T1000 (cell line): Measurements from ENCODE around the gene MAP2K1.
"Not testable (repeated sequence)": the region's sequence is repeated elsewhere in the genome, so short reads cannot be mapped to it uniquely, and the experiment has no call there.

Source experiments
- DNase-seq: peaks from one replicate; lab custom pipeline; 2025; ENCODE audit warnings: mixed read lengths; lab: John Stamatoyannopoulos, UW

MAP2K1 gene

DNA sequence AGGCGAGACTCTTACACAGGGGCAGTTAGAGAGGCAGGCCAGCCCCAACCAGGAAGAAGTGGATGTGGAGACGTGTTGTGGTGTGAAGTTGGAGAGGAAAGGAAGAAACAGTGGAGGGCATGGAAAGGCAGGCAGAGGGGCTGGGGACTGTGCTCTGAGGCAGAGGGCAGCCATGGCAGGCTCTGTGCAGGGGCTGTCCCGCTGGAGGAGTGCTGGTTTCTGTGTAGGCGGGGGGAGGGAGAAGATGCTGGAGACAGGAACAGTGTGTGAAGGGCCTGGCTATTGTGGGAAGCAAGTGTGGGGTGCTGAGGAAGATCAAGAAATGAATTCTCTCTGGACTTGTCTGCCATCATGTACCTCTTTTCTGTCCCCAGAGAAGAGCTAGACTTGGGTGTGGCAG lies 89.8 kb downstream of the MAP2K1 start:
- DNase-seq, result no peak

DNA sequence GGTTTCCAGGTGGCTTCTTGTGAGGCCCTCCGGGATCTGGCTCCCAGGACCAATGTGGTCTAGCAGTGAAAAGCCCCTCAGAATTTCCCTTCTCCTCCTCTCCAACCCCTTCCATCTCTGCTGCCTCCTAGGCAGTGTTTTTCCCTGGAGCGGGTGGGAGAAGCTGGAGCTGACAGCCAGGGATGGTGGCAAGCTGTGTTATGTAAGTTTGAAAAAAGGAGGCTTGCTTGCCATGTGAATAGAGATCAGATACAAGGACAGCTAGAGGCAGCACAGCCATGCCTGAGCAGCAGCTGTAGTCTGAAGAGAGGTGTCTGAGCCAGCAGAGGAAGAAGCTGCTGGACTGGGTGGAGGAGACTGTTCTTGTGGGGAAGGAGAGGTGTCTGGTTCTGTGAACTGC lies 90.3 kb downstream of the MAP2K1 start:
- DNase-seq, result no peak

DNA sequence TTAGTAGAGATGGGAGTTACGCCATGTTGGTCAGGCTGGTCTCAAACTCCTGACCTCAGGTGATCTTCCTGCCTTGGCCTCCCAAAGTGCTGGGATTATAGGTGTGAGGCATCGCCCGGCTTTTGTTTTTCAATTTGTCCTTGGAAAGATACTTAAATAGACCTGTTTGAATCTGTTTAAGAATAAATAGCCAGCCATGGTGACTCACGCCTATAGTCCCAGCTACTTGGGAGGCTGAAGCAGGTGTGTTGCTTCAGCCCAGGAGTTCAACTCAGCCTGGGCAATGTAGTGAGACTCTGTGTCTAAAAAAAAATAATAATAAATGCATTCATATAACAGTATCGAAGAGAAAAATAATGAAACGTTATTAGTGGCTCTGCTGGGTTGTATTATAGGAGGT lies 93.6 kb downstream of the MAP2K1 start:
- DNase-seq, result no peak

DNA sequence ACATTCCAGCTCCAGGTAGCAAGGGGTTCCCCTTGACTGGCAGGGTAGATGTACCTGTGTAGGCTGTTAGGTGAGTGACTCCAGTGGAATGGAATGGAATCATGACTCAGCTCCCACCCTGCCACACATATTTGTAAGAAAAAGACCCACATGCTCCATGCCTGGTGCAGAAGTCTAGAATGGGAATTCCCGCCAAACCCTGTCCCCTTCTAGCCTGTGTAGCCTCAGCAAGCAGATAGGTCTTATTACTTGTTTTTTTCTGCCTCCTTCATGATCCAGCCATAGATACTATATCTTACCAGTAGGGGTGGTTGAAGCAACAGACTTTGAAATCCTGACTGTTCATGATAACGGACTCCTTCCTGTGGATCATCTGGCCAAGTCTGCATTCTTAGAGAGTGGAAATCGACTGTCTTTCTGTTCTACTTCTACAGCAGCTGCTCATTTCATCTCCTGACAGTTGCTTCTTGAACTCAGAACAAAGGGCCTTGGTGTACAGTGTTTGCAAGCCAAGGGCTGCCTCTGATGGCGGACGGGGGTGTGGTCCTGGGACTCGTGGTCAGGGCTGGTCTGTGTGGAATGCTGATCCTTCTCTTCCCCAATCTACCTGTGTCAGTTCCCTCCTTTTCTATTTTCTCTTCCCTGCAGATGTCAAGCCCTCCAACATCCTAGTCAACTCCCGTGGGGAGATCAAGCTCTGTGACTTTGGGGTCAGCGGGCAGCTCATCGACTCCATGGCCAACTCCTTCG lies 94.6 kb downstream of the MAP2K1 start:
- no peak for DNase-seq

DNA sequence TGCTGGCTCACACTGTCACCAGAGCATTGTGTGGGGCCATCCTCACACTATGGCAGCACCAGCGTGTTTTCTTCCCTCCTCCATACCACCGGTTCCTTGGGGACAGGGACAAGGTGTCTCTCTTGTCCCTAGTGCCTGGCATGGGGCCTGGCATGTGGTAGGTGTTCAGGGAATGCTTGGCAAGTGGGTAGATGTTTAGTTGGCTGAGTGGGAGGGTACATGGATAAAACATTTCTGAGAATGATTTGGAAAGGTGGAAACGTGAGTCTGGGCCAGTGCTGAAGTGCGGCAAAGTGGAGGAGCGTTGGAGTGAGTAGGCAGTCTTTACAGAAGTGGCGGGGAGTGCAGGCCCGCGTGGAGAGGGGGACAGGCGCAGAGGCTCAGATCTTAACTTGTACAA lies 95.8 kb downstream of the MAP2K1 start:
- DNase-seq, result no peak

DNA sequence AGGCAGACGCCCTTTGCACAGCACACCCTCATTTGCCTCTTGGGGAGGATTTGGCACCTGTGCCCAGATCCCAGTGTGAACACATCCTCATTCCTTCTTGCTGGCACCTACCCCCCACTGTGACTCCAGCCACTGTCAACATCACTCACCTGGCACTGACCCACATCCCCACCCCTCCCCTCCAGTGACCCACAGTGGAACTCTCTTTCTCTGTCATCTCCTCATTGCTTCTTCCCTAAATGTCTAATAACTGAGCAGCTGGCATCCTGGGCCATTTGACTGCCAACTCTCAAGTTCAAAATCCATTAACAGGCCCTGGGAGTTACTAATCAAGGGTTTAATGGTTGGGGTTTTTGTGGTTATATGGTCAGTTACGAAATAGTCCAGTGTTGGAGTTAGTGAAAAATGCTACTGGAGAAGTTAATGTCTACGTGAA lies 96.4 kb downstream of the MAP2K1 start:
- no peak for DNase-seq

DNA sequence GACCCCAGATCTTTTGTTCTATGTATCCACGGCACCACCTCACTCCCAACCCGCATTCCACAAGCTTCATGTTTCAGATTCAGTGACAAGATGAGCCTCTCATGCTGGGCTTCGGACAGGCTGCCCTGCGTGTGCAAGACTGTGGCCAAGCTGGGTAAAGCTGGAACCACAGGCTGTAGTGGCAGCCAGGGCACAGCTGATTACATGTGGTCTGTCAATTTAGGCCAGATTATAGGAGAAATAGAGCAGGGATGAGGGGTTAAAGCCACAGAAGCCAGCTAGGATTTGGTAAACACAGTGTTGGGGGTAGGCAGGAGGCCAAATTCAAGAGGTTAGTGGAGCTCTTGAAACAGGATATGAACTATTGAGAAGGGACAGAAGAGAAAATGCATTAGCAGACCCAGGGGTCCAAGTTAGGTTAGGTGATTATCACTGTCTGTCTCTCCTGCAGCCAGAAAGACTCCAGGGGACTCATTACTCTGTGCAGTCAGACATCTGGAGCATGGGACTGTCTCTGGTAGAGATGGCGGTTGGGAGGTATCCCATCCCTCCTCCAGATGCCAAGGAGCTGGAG lies 97.9 kb downstream of the MAP2K1 start:
- no peak for DNase-seq

DNA sequence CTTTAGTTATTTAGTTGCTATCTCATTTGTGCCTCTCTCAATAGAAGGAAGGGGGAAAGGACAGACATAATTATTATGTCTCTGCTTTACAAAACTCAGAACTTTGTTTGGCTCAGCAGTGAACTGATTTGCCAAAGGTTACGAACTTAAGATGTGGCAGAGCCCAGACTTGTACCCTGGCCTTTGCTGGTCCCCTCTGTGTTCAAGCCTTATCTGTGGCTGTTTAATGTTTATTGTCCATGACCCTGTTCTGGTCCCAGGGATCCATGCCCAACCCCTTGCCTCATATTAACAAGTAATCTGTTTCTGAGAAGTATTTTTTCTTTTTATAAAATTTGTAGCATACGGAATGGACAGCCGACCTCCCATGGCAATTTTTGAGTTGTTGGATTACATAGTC lies 100.2 kb downstream of the MAP2K1 start:
- no peak for DNase-seq

DNA sequence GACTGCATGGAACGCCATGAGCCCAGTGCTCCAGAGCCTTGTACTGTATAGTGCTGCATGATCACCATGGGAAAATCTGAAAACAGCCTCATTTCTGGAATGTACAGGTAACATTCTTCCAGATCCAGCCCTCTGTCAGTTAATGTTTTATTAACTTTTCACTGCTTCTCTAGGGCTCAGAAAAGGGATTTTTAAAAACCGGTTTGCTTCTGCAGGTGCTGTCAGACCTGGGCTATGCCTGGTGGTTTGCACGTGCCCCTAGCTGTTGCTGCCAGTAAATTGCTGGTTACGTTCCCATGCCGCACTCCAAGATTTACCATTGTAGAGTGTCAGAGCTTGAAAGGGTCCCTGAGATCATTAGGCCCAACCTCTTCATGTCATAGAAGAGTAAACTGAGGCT lies 101.8 kb downstream of the MAP2K1 start:
- DNase-seq, result no peak

DNA sequence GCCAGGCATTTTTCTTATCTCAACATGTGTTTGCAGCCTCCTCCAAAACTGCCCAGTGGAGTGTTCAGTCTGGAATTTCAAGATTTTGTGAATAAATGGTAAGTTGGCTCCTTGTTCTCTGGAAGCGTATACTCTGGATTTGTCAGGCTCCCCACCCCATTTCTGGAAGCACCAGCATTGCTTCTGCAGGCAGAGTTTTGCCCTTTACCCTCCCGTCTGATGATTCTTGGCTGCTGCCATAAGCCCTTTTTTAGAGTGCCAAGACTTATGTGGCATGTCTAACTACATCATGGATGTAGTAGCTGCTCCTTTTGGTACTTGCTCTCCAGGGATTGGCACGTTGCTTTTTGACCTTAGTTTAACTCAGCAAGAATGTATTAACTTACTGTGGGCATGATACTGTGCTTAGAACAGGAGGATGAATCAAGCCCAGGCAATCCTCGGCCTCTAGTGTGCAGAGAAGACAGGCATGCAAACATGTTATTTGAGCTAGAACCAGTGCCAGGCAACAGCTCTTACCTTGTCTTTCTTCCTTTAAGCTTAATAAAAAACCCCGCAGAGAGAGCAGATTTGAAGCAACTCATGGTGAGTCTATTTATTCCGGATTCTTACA lies 102.6 kb downstream of the MAP2K1 start:
- DNase-seq, result no peak

DNA sequence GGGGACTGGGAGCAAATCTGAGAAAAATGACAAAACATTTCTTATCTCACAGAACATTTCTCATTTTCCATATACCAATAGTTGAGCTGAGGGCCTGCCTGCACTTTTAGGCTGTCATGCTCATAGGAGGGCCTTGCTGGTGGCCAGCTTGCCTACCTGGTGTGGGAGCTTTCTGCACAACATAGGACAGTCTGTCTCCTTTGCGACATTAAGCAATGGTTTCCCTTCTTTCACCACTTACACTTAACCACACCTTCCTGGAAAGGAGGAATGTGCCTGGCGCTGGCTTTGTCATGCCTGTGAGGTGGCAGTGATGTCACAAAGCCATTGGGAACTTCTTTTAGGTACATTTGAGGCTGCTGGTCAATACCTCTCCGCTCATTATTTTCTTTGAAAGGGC lies 105.1 kb downstream of the MAP2K1 start:
- DNase-seq, result no peak

DNA sequence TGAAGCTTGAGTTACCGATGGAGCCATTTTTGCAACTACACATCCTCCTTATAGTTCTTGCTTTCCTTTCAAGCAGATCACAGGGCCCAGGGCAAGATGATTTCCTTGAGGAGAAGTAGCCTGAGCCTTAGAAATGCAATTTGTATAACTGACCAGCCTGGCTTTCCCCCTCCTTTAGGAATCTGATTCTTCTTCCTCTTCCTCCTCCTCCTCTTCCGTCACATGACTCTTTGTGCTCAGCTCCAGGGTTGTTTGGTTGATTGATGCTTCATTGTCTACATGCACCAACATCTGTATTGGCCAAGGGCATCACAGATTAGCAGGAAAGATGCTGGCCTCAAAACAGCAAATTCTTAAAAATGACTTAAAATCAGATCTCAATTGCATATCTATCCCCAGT lies 107.5 kb downstream of the MAP2K1 start:
- DNase-seq, result no peak

DNA sequence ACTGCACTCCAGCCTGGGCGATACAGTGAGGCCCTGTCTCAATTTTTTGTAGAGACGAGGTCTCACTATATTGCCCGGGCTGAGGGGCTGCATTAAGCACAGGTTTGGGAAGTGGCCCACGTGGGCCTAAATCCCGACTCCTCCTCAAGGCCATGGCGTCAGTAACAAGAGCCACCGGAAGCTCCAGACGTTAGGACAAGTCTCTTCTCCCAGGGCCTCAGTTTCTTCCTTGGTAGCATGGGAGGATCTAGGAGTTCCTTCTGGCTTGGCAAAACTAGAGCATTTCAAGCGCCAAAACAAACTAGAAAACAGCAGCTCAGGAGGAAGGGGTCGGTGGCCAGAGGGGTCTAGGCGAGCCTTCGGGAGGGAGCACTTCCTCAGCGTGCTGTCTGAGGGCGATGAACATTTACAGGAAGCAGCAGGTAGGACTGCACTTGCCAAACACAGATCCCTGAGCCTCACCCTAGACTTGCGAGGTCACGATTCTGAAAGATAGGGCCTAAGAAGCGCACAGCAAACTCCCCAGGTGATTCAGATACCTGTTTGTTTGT lies 110.3 kb downstream of the MAP2K1 start:
- DNase-seq, result no peak

DNA sequence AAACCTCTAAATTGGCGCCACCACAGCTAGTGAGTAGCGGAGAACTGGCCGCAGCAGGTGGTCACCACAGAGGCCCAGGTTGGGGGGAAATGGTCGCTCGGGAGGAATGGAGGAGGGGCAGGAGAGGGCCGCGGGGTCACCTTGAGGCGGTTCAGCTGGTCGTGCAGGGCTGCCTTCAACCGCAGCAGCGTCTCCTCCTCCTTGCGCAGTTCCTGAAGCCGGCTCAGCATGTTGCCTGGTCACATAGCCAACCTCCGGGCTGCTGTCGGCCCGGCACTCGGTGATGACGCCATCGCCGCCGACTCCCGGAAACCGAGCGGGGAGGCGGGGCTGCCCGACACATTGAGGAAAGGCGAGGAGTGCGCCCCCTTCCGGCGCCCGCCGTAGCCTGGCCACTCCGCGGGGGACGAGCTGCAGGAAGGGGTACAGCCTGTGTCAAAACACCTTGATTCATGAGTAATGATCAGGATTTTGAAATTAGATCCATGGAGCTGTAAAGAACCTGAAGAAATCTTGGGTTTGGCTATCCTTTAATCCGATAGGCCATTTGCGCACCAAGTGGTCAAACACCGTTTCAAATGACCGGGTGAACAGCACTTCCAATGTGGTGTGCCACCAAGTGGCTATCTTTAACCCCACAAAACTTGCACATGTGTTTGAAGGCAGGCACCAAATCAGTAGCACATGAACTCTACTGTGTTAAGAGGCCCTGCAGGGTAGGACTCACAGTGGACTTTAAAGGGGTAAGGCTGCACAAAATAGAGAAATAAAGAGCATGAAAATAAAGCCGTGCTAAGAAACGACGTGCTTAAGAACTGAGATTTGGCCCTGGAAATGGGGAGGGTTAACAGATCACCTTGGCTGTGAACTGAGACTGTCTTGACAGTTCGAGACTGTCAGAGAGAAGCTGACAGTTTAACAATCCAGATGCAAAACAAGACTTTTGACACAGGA lies 111.1 kb downstream of the MAP2K1 start, which contains the start of gene SNAPC5:
Gene SNAPC5 (minus strand): TSS at position 261 of the 954 bp plus-strand sequence. CDS start 31 bp downstream, at position 230.
- peak; percentile 87 for DNase-seq

DNA sequence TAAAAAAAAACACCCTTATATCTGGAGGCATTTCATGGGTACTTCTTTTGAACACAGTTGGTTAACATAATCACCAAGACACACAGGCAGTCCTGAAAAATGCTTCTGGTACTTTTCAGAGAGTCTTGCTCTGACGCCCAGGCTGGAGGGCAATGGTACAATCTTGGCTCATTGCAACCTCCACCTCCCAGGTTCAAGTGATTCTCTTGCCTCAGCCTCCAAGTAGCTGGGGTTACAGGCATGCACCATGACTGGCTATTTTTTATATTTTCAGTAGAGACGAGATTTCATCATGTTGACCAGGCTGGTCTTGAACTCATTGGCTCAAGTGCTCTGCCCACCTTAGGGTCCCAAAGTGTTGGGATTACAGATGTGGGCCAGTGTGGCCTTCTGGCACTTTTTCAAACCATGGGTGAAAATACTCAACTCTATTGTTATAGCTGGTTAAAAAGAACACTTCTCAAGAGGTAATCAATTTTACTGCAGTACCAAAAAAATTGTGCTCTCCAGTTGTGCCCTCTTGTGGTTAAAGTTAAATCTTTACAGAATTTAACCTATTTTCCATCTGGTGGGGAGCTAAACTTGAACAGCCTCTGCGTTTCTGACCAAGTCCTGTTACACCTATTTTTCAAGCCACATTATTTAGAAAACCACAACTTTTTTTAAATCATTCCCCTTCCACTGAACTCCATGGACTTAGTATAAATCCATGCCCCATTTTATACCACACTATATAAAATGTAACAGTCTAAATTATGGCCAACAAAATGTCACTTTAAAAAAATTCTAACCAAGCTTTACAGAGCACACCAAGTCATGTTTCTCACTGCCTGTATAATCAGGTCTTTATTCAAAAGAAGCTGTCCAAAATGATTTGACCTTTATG lies 112.0 kb downstream of the MAP2K1 start:
- DNase-seq, result no peak

DNA sequence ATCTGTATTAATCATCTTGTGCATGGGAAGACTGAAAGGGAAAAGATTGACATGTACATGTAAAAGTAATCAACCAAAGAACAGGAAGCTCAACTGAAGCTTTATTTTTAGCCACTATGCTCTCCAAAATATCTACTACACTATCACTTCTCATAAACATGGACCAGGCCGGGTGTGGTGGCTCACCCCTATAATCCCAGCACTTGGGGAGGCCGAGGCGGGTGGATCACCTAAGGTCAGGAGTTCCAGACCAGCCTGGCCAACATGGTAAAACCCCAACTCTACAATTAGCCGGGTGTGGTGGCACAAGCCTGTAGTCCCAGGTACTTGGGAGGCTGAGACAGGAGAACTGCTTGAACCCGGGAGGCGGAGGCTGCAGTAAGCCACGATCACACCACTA lies 113.6 kb downstream of the MAP2K1 start:
- DNase-seq, result not testable (repeated sequence)

DNA sequence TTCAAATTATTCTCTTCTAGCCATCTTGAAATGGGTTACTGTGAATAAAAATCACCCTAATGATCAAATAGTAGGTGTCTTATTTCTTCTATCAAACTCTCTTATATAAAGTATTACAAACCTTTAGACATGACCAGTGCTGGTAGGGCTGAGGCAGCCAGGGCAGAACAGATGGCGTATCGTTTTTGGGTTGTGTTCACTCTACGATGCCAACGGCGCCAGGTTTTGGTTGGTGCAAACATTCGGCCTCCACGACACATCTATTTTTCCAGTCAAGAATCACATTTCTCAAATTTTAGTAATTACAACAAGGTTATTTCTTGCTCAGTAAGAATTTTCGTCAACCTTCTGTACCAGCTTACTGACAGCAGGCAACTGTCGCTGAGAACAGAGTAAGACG lies 115.8 kb downstream of the MAP2K1 start:
- no peak for DNase-seq

DNA sequence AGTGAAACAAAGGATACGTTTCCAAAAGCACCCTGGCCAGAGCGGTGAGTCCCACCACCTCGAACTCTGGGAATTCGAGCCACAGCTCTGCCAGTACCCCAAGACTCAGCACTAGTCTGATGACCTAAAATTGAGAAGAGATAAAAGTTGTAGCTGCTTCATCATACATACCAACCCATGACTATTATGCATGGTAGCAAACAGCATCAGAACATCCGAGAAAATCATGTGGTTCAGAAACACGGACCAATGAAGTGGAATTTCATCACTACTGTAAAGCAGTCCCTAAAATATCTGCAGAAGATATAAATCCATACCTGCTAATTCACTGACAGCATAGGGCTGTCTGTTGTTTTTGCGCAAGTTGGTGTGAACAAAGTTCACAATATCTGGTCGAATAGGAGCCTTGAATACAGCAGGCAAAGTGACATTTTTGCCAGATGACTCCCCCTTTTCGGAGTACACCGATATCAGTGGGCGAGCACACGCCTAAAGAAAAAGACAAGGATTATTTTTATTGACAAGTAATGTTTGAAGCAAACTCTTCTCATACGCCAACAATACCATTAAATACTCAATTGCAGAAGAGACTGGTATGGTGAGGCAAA lies 116.4 kb downstream of the MAP2K1 start:
- not testable (repeated sequence) for DNase-seq

DNA sequence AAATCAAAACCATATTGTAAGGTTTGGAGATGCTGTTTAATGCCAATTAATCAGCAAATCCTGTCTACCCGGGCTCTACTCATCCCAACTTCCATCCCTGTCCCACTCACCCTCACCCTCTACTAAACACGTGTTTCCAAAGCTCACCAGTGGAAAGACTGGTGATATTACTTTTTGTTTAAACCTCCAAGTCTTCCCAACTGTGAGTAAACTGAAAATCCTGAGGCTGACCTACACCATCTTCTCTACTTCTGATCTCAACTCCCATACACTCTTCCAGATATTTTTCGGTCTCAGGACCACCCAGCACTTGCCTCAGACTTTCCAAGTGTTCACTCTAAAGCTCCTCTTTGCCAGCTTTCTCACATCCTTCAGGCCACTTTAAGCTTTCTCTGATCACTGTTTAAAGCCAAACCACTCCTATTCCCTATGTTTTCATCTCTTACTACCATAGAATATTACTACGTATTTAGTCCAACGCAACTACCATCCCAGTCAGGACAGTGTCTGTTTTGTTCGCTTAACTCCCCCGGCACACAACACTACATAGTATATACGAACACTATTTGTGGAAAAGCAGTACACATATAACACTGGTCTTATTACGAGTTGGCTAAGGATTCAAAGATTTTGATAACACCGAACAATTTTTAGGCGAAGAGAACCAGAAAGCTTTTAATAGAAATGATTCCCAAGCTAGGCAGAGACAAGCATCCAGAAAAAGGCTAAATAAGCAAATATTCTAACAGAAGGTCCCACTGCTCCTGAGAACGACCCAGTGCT lies 117.3 kb downstream of the MAP2K1 start:
- no peak for DNase-seq
